ENCODE data around the gene NEURL1.
"Not testable (repeated sequence)": the region's sequence is repeated elsewhere in the genome, so short reads cannot be mapped to it uniquely, and the experiment has no call there.

The NEURL1 gene

GRCh38 chr10:103617602-103618385, 124.3 kb downstream of the NEURL1 start:
- in situ Hi-C loops (cut with MboI; ENCODE audit: low sequenced_read_pairs): no loop called here

DNA sequence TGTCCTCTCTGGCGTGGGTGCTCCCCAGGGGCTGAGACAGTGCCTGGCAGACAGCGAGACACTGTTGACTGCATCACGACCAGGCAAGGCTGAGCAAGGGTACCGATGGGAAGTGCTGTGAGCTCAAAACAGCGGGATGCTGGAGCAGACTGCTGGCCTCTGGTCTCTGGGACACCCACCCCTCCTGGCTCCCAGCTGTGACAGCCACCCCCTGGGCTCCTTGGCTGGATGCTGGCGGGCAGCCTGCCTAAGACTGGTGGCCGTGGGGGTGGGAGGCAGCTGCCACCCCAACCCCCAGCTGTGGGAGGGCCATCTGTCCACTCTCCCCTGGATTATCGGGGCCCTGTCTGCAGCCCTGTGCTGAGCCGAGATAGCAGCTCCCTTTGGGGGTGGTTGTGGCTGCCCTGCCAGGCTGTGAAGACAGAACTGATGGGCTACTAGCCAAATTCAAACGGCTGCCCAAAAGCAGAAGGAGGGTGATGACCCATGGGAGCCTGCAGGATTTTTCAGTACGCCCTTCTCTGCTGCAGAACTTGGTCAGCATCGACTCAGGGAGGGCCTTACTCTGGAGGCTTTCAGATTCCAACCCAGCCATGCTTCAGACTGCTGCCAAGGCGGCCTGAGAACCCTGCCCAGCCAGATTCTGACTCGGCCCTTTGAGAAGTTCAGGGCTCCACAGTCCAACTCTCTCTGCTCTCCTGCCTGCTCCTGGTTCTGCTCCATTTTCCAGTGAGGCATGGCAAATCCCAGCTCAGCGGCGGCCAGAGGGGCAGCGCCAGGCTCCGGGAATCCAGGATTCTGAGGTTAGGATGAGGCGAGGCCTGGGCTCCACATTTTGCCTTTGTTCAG, 125.3 kb downstream of the NEURL1 start:
- in situ Hi-C loops (cut with MboI; ENCODE audit: low sequenced_read_pairs): no loop called here

DNA sequence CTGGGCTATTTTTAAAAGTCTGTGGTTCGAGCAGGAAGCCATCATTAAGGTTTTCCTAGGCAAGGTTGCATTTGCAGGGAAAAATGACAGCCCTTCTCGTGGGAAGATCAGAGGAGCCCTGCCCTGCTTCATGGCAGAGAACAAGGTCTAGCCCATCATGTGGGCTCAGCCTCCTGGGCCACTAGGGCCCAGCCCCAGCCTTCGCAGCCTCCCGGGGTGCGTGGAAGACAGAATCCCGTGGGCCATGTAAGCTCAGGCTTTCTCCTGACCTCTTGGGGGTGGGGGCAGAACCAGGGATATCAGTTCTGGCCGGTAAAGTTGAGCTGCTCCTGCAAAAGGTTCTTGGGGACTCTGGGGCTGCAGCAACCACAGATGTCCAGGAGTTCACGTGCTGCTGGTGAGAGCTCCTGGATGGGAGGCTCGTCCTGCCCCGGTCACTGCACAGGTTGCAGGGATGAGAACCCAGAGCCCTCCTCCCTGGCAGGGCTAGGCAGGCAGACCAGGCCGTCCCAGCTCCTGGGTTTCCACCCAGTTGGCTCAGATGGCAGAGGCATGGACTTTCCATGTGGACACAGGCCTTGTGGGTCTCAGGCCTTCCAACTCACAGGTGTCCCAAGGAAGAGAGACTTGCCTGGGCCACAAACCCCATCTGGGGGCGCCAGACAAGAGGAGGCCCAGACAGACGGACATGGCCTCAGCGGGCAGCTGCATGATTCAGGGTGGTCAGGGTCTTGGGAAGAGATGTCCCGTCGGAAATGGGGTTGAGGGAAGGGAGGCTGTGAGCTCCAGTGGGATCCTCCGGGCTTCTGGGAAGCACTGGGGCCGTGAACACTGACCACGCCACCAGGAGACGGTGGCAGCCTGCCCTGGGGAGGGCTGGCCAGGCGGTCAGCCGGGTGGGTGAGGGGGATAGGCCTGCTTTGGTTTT, 126.2 kb downstream of the NEURL1 start:
- in situ Hi-C loops (cut with MboI; ENCODE audit: low sequenced_read_pairs): no loop called here

GRCh38 chr10:103620352-103620740, 126.8 kb downstream of the NEURL1 start:
- in situ Hi-C loops (cut with MboI; ENCODE audit: low sequenced_read_pairs): no loop called here

GRCh38 chr10:103620891-103621782, 127.6 kb downstream of the NEURL1 start:
- in situ Hi-C loops (cut with MboI; ENCODE audit: low sequenced_read_pairs): no loop called here

GRCh38 chr10:103621783-103622125, 128.2 kb downstream of the NEURL1 start:
- in situ Hi-C loops (cut with MboI; ENCODE audit: low sequenced_read_pairs): no loop called here

GRCh38 chr10:103622286-103622685, 128.8 kb downstream of the NEURL1 start:
- in situ Hi-C loops (cut with MboI; ENCODE audit: low sequenced_read_pairs): no loop called here

DNA sequence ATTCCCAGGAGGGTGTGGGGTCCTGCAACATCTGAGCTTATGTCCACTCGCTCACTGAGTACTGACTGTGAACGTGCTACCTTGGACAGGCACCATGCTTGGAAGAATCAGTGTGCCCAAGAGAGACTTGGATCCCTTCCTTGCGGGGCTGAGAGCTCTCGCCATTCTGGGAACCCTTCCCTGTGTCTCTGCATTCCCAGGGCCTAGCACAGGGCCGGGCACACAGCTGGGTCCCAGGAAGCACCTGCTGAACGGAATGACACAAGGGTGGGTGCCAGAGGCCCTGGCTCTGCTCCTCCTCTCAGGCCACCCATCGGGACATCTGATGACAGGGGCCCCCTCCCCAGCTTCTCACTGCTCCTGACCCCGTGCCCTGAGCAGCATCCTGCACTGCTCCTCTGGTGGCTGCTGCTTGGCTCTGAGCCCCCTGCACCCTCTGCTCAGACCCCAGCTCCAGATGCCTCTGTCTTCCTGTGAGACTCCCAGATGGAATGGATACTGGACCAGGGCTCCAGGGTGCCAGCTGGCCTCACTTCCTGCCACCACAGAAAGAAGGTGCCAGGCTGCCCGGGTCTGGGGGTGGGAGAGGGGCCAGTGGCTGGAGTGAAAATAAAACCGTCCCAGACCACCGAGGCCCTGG, 129.6 kb downstream of the NEURL1 start:
- in situ Hi-C loops (cut with MboI; ENCODE audit: low sequenced_read_pairs): no loop called here

GRCh38 chr10:103626178-103626577, 132.7 kb downstream of the NEURL1 start:
- in situ Hi-C loops (cut with MboI; ENCODE audit: low sequenced_read_pairs): no loop called here

- in situ Hi-C loops (cut with MboI; ENCODE audit: low sequenced_read_pairs): no loop called here
These were observed 133.8 kb downstream of the NEURL1 start for GRCh38 chr10:103627111-103627892.

DNA sequence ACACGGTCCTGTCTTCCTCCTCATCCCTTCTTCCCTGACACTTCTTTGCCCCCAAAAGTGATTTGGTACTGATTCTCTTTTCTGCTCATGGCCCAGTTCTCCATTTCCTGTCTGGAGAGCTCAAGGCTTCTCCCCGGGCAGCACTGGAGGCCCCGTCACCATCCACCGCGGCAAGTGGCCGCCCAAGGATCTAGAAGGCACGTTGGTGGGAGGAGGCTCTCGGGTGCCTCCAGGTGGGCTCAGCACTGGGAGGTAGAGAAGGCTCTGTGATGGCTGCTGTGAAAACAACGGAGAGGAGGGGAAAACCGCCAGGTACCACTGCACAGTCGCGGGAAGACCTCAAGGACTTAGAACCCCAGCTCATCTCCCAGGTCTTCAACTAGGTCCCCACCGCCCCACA, 134.4 kb downstream of the NEURL1 start:
- in situ Hi-C loops (cut with MboI; ENCODE audit: low sequenced_read_pairs): no loop called here

DNA sequence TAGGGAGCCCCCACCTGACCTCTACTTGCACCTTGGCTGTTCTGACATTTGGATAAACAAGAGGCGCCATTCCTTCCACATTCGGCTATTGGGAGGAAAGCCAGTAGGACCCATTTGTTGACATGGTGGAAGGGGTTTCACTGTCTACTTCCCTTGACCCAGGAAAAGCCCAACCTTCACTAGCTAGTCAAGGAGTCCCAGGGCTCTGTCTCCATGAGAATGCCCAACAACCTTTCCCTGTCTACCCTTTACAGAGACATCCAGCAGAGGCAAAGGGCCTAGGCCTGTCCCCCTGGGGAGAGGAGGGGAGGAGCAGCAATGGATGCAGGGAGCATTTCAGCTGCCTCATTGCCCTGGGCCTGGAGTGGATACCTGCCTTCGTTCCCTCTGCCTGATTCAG, 136.1 kb downstream of the NEURL1 start:
- in situ Hi-C loops (cut with MboI; ENCODE audit: low sequenced_read_pairs): no loop called here

- in situ Hi-C loops (cut with MboI; ENCODE audit: low sequenced_read_pairs): no loop called here
These were observed 136.7 kb downstream of the NEURL1 start for GRCh38 chr10:103630156-103630555.

DNA sequence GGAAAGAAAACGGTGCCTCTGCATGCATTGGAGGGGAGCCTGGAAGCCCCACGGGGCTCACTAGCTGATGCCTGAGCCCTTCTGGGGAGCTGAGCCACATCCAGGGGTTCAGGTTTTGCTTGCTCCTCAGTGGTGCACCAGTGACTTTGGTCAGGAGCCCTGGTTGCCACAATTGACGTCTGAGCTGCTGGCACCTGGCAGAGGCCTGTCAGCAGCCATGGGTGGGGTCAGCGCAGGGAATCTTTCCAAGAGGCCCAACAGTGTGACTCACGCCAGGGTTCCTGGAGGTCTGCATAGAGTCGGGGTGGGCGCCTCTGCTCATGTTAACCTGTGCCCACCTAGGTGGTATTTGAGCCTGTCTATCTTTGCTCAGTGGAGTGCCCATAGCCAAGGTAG, 138.7 kb downstream of the NEURL1 start:
- in situ Hi-C loops (cut with MboI; ENCODE audit: low sequenced_read_pairs): no loop called here

DNA sequence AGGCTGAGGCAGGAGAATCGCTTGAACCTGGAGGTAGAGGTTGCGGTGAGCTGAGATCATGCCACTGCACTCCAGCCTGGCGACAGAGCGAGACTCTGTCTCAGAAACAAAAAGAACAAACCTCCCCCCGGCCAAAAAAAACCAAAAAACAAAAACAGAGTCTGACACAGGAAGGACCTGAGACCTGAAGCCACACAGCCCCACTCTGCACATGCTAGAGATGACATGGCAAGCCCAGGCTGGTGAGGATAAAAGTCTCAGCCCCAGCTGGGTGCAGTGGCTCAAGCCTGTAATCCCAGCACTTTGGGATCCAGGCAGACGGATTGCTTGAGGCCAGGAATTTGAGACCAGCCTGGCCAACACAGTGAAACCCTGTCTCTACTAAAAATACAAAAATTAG, 139.4 kb downstream of the NEURL1 start:
- in situ Hi-C loops (cut with MboI; ENCODE audit: low sequenced_read_pairs): not testable (repeated sequence)

DNA sequence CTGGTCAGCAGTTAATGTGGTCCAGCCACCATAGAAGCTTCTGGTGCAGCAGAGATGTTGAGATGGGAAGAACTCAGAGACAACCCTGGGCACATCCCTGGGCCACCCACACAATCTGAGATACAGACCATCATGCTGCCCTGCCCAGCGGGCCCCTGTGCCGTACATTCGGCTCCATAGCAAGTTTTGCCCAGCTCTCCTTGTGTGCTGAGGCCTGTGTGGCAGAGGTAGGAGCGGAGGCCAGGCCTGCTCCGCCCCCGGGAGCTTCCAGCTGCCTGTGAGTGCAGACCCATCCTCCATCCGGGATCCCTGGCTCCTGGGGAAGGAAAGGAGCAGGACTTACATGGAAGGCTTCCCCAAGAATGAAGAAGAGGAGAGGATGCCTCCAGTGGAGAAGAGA, 140.3 kb downstream of the NEURL1 start:
- in situ Hi-C loops (cut with MboI; ENCODE audit: low sequenced_read_pairs): no loop called here

DNA sequence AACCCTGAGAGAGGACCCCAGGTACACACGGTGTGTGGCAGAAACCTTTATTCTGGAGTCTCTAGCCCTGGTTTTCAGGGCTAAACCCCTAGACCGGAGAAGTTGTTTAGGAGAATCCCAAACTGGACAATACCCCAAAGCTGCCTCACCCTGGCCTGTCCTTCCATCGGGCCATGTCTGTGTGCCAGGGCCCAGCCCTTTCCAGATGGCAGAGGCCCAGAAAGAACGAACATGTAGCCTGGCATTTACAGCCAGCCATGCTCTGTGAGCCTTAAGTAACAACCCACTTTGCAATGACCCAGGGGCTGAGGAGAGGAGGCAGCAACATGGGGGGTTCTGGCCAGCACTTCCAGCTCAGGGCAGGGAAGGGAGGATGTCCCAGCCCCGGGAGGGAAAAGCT, 142.1 kb downstream of the NEURL1 start:
- in situ Hi-C loops (cut with MboI; ENCODE audit: low sequenced_read_pairs): no loop called here

DNA sequence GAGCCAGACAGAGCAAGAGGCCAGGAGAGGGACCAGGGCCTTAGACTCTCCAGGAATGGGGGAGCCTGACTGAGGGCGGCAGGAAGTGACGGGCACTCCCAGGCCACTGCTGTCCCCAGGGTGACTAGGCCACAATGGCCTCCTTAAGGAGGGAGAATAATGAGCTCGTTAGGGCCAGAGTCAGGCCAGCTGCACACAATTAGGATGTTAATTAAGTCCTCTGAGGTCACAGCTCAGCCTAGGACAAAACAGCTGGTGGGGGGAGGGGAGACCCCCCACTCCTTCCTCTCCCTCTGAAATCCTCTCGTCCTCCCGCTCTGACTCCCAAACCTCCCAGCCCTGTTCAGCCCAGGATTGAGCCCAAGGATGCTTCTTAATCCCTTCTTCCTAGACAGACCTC, 143.0 kb downstream of the NEURL1 start:
- in situ Hi-C loops (cut with MboI; ENCODE audit: low sequenced_read_pairs): no loop called here

GRCh38 chr10:103637011-103637410, 143.5 kb downstream of the NEURL1 start:
- in situ Hi-C loops (cut with MboI; ENCODE audit: low sequenced_read_pairs): no loop called here

Data from HL-60/S4 treated with retinoic acid at 250 ng/mL for 4 days and 3 days (cell line).